ENCODE results near the gene KLF16.

GRCh38 chr19:1827566-1828278 is 35.7 kb downstream of the KLF16 start:
- TF ChIP-seq CTCF (IDR thresholded peaks at IDR 0.05) = no peak
- TF ChIP-seq POLR2A (IDR thresholded peaks at IDR 0.05) = no peak

Data from thyroid gland (tissue), 4 donors.